Transverse colon (tissue), 4 donors: ENCODE data around the gene CDK2AP2.

ENCODE experiments used
- EP300 ChIP-seq: sonication (generic); formaldehyde crosslinking; IDR thresholded peaks from one replicate; pipeline ENCODE4 v1.6.1; 2017; ENCODE audit warnings: antibody characterized with exemption, low read depth
- POLR2A ChIP-seq: fragments of 450-650 bp; IDR thresholded peaks from one replicate; pipeline ENCODE4 v1.6.1; 2016; ENCODE audit warnings: antibody characterized with exemption, mild to moderate bottlenecking, moderate library complexity
- POLR2AphosphoS5 ChIP-seq, 3 donors: sonication (generic); formaldehyde crosslinking; IDR thresholded peaks; one replicate each; pipeline ENCODE4 v1.6.1; 2016; ENCODE audit warnings: antibody characterized with exemption in 3 of 3
- TF ChIP-seq, protein P1 (sequence below), 5 experiments: fragments of 200-600 bp in 3 of 5; fragments of 450-650 bp in 2 of 5; sonication (generic) in 3 of 5; IDR thresholded peaks; 1 replicate in 2 of 5; 2 replicates in 3 of 5; pipeline ENCODE4 v1.5.1; 2016 to 2017; ENCODE audit warnings: antibody characterized with exemption in 5 of 5, inconsistent platforms in 3 of 5, mild to moderate bottlenecking in 2 of 5, moderate library complexity in 1 of 5

DNA sequence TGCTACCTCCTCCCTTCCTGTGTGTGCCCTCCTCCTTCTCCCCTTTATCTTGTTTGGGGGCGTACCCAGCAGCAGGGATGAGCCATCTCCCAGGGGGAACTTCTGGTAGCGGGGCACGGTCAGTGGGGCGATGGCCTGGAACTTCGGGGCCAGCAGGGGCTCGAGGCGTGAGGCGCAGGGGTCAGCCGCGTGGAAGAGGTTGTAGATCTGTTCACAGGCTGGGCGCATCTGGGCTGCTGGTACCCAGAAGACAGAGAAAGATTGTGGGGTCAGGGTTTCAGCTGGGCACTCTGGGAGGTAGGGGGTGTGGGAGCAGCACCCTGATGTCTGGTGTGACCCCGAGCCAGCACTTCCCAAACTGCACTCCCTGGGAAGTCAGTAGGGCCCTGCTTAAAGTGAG lies 11.8 kb downstream of the CDK2AP2 start:
- TF ChIP-seq POLR2A (no peak), POLR2AphosphoS5 (IDR thresholded peaks at IDR 0.05) (no peak), EP300 (no peak)
- TF ChIP-seq, protein P1, sequence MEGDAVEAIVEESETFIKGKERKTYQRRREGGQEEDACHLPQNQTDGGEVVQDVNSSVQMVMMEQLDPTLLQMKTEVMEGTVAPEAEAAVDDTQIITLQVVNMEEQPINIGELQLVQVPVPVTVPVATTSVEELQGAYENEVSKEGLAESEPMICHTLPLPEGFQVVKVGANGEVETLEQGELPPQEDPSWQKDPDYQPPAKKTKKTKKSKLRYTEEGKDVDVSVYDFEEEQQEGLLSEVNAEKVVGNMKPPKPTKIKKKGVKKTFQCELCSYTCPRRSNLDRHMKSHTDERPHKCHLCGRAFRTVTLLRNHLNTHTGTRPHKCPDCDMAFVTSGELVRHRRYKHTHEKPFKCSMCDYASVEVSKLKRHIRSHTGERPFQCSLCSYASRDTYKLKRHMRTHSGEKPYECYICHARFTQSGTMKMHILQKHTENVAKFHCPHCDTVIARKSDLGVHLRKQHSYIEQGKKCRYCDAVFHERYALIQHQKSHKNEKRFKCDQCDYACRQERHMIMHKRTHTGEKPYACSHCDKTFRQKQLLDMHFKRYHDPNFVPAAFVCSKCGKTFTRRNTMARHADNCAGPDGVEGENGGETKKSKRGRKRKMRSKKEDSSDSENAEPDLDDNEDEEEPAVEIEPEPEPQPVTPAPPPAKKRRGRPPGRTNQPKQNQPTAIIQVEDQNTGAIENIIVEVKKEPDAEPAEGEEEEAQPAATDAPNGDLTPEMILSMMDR (IDR thresholded peaks at IDR 0.05), result no peak
